DND-41 (cell line): Measurements from ENCODE around the gene MRPL3.

Experiments
- ATAC-seq: fragments of 200-7000 bp; cut with Tn5 transposase; 3 replicates; pipeline ENCODE4 v1.9.1; 2021; ENCODE audit warnings: low read depth; ENCODE audit not compliant: insufficient read depth
- DNase-seq: peaks from one replicate; pipeline ENCODE4 v3.0.0-alpha.2; 2020
- H2AFZ ChIP-seq: 2 replicates; pipeline ENCODE4 v1.6.0; 2012; ENCODE audit warnings: low read depth, low read length
- H3K27ac ChIP-seq: 2 replicates; pipeline ENCODE4 v1.5.1; 2012; ENCODE audit warnings: low read length, inconsistent platforms
- H3K27me3 ChIP-seq: fragments of 200-600 bp; sonication (generic); 2 replicates; pipeline ENCODE4 v1.6.0; 2012; ENCODE audit warnings: low read length, mild to moderate bottlenecking, inconsistent platforms; ENCODE audit not compliant: insufficient read depth, poor library complexity
- H3K36me3 ChIP-seq: 2 replicates; pipeline ENCODE4 v1.5.1; 2012; ENCODE audit warnings: low read length, inconsistent platforms; ENCODE audit not compliant: insufficient read depth
- H3K4me1 ChIP-seq: 2 replicates; pipeline ENCODE4 v1.5.1; 2012; ENCODE audit warnings: mild to moderate bottlenecking, low read length; ENCODE audit not compliant: insufficient read depth
- H3K4me2 ChIP-seq: 2 replicates; pipeline ENCODE4 v1.6.0; 2012; ENCODE audit warnings: mild to moderate bottlenecking, moderate library complexity, low read length, inconsistent platforms; ENCODE audit not compliant: insufficient read depth
- H3K4me3 ChIP-seq, 2 experiments: fragments of 200-600 bp in 1 of 2; shearing (Covaris generic) in 1 of 2; 2 replicates each; pipeline ENCODE4 v1.5.1; 2012 to 2016; ENCODE audit warnings: inconsistent platforms in 2 of 2, low read length in 2 of 2, mild to moderate bottlenecking in 2 of 2, low read depth in 1 of 2, moderate library complexity in 1 of 2
- H3K79me2 ChIP-seq: 2 replicates; pipeline ENCODE4 v1.6.0; 2012; ENCODE audit warnings: low read length, inconsistent platforms; ENCODE audit not compliant: insufficient read depth
- H3K9ac ChIP-seq: 2 replicates; pipeline ENCODE4 v1.6.0; 2012; ENCODE audit warnings: low read depth, mild to moderate bottlenecking, inconsistent platforms, low read length, moderate library complexity
- H3K9me3 ChIP-seq: 2 replicates; pipeline ENCODE4 v1.5.1; 2012; ENCODE audit warnings: low read length, moderate library complexity, mild to moderate bottlenecking, inconsistent platforms; ENCODE audit not compliant: insufficient read depth, severe bottlenecking
- H4K20me1 ChIP-seq: 2 replicates; pipeline ENCODE4 v1.6.0; 2012; ENCODE audit warnings: low read length; ENCODE audit not compliant: insufficient read depth
- EZH2 ChIP-seq: IDR thresholded peaks from 3 replicates; pipeline ENCODE4 v1.6.1; 2012; ENCODE audit warnings: borderline replicate concordance, low read depth, mild to moderate bottlenecking, moderate library complexity, low read length, inconsistent platforms; ENCODE audit not compliant: severe bottlenecking
- TF ChIP-seq, protein P1 (sequence below): IDR thresholded peaks from 2 replicates; pipeline ENCODE4 v1.5.1; 2012; ENCODE audit warnings: borderline replicate concordance, low read length, moderate library complexity, mild to moderate bottlenecking; ENCODE audit not compliant: poor library complexity, severe bottlenecking; ENCODE audit errors: extremely low read depth

The MRPL3 gene

DNA sequence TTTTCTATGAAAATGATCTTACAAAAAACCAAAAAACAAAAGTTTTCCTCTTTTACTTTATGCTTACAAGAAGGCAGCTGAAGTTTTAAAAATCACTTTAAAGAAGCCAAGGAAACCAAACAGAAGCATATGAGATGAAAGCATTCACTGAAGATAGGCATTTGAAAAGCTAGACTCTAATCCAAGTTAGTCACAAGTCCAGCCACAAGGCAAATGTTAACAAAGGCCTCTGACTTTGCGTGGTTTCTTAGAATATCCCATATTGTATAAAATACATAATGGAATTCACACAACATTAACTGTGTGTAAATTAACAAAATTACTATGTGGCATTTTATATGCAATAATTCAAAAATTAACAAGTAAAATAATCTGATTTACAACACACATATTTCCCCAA is 17.7 kb downstream of the MRPL3 start:
- H3K4me1 ChIP-seq: peaks cover 13% of the 10 kb centered on the region
- DNase-seq (no peak), ATAC-seq (no peak)
- peaks cover 76% of the 10 kb centered on the region for H3K36me3 ChIP-seq
- H3K4me2 ChIP-seq: no peak overlapping the region
- TF ChIP-seq, protein P1, sequence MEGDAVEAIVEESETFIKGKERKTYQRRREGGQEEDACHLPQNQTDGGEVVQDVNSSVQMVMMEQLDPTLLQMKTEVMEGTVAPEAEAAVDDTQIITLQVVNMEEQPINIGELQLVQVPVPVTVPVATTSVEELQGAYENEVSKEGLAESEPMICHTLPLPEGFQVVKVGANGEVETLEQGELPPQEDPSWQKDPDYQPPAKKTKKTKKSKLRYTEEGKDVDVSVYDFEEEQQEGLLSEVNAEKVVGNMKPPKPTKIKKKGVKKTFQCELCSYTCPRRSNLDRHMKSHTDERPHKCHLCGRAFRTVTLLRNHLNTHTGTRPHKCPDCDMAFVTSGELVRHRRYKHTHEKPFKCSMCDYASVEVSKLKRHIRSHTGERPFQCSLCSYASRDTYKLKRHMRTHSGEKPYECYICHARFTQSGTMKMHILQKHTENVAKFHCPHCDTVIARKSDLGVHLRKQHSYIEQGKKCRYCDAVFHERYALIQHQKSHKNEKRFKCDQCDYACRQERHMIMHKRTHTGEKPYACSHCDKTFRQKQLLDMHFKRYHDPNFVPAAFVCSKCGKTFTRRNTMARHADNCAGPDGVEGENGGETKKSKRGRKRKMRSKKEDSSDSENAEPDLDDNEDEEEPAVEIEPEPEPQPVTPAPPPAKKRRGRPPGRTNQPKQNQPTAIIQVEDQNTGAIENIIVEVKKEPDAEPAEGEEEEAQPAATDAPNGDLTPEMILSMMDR: no peak
- no peak for TF ChIP-seq EZH2
- no peaks in the 10 kb centered on the region for H3K9me3 ChIP-seq
- H3K9ac ChIP-seq: no peak overlapping the region
- no peak overlapping the region for H3K4me3 ChIP-seq
- H3K27me3 ChIP-seq: no peaks in the 10 kb centered on the region
- peaks cover 12% of the 10 kb centered on the region; the same call in 1 of the 2 replicates for H4K20me1 ChIP-seq
- H3K79me2 ChIP-seq: peaks cover 20% of the 10 kb centered on the region
- no peak overlapping the region for H2AFZ ChIP-seq
- H3K27ac ChIP-seq: no peak overlapping the region

DNA sequence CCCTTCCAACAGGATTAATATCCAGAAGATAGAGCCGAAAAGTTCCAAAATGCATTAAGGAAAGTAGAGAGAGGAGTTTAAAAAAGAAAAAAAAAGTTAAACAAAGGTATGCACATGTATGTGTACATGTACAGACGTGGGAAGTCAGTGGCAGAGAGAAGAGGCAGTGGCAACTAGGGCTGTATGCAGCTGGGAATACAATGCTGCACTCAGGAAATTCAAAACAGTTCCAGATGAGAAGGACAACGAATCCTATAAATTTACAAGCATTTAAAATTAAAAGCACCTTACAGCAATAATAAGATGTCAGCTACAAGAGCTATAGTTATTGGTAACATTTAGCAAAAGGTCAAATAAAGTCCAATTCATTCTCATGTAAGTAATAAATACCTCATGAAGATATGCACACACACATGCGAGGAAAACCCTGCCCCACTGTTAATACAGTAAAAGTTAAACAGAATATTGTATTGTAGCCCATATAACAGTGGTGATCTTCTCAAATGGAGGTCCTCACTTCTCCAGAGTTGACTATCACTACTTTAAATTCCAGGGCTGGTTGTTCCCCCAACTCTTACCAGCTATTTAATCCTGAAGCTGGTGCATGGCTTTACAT is 18.2 kb downstream of the MRPL3 start:
- peaks cover 74% of the 10 kb centered on the region for H3K36me3 ChIP-seq
- no peaks in the 10 kb centered on the region for H3K27me3 ChIP-seq
- no peak overlapping the region for H3K4me2 ChIP-seq
- TF ChIP-seq, protein P1: no peak
- no peak for TF ChIP-seq EZH2
- H3K79me2 ChIP-seq: peaks cover 23% of the 10 kb centered on the region
- DNase-seq: no peak
- H3K9me3 ChIP-seq: no peaks in the 10 kb centered on the region
- no peak overlapping the region for H3K9ac ChIP-seq
- H4K20me1 ChIP-seq: peaks cover 12% of the 10 kb centered on the region; the same call in 1 of the 2 replicates
- H3K4me1 ChIP-seq: peaks cover 13% of the 10 kb centered on the region
- no peak overlapping the region for H2AFZ ChIP-seq
- no peak overlapping the region for H3K27ac ChIP-seq
- no peak overlapping the region for H3K4me3 ChIP-seq
- ATAC-seq: no peak

DNA sequence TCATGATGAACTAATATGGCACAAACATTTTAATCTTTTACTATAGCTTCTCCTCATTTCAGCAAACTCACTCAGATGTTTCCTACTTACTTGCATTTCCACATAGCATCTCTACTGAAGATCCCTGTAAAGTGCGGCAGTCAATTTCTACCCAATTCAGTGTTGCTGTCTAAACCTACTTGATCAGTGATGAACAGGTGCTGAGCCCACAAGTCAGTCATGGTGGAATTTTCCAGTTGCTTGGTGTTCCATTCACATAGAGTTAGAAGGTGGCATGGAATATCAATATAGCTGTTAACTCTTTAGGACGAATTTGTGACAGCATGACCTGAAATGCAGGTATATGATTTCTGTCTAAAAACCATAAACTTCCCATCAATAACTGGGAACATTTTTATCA is 22.7 kb downstream of the MRPL3 start:
- no peak overlapping the region for H3K27ac ChIP-seq
- peaks cover 49% of the 10 kb centered on the region for H3K79me2 ChIP-seq
- no peak for DNase-seq
- peaks cover 66% of the 10 kb centered on the region for H3K36me3 ChIP-seq
- no peaks in the 10 kb centered on the region for H3K4me1 ChIP-seq
- no peaks in the 10 kb centered on the region for H3K27me3 ChIP-seq
- no peak overlapping the region for H2AFZ ChIP-seq
- no peak overlapping the region for H3K4me2 ChIP-seq
- H3K9ac ChIP-seq: no peak overlapping the region
- no peak overlapping the region for H3K4me3 ChIP-seq
- no peak for TF ChIP-seq EZH2
- TF ChIP-seq, protein P1: no peak
- H4K20me1 ChIP-seq: peaks cover 17% of the 10 kb centered on the region; the same call in 1 of the 2 replicates
- no peak for ATAC-seq
- H3K9me3 ChIP-seq: no peaks in the 10 kb centered on the region
